DOHH2 (cell line): ENCODE data around the gene RPTOR.

Experiments
- CTCF ChIP-seq: fragments of 200-600 bp; sonication (generic); IDR thresholded peaks from one replicate; pipeline ENCODE4 v1.5.1; 2014; ENCODE audit warnings: antibody characterized with exemption, mild to moderate bottlenecking, low read depth, low read length; ENCODE audit not compliant: poor library complexity, severe bottlenecking
- EZH2phosphoT487 ChIP-seq: fragments of 200-600 bp; sonication (generic); IDR thresholded peaks from 2 replicates; pipeline ENCODE4 v1.6.1; 2017; ENCODE audit warnings: borderline replicate concordance, mild to moderate bottlenecking, antibody characterized with exemption, low read length, moderate library complexity, mixed read lengths

GRCh38 chr17:80682372-80682771 is 137.7 kb downstream of the RPTOR start:
- TF ChIP-seq CTCF = no peak
- TF ChIP-seq EZH2phosphoT487 = no peak
